Measurements from ENCODE around the gene ZEB1.

DNA sequence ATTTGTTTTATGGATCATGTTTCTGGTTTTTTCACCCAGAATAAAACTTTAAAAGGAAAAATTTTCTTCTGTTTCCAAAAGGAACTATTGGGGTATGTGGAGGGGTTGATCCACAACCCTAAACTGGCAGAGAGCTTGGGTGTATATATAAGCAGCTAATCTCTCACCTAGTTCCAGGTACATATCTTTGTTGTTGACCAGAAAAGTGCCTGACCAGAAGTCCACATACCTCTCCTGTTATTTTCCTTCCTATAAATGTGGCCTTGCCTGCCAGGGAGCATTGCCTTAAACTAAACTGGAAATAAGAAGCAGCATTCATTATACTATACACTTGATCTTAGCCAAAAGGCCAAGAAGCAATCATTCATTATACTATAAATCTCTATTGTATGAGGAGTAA lies 112.0 kb downstream of the ZEB1 start:
- TF ChIP-seq, protein P1, sequence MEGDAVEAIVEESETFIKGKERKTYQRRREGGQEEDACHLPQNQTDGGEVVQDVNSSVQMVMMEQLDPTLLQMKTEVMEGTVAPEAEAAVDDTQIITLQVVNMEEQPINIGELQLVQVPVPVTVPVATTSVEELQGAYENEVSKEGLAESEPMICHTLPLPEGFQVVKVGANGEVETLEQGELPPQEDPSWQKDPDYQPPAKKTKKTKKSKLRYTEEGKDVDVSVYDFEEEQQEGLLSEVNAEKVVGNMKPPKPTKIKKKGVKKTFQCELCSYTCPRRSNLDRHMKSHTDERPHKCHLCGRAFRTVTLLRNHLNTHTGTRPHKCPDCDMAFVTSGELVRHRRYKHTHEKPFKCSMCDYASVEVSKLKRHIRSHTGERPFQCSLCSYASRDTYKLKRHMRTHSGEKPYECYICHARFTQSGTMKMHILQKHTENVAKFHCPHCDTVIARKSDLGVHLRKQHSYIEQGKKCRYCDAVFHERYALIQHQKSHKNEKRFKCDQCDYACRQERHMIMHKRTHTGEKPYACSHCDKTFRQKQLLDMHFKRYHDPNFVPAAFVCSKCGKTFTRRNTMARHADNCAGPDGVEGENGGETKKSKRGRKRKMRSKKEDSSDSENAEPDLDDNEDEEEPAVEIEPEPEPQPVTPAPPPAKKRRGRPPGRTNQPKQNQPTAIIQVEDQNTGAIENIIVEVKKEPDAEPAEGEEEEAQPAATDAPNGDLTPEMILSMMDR (IDR thresholded peaks at IDR 0.05): no peak
- TF ChIP-seq POLR2A (IDR thresholded peaks at IDR 0.05) (no peak), EP300 (IDR thresholded peaks at IDR 0.05) (no peak)

Measured in ovary (tissue), 3 donors.